Mucosa of descending colon (tissue), 3 donors: ENCODE data around the gene TTLL3. TPM values are rescaled to one million over a fixed set of nuclear protein-coding genes. Genes with fewer than 3 reads are reported as not detected.
"Not testable (repeated sequence)": the region's sequence is repeated elsewhere in the genome, so short reads cannot be mapped to it uniquely, and the experiment has no call there.

Source experiments
- ATAC-seq: fragments of 200-7000 bp; cut with Tn5 transposase; one replicate; pipeline ENCODE4 v1.9.1; 2020; ENCODE audit warnings: mild to moderate bottlenecking, moderate library complexity
- DNase-seq, 3 donors: peaks; one replicate each; pipeline ENCODE4 v3.0.0-alpha.2; 2020
- H3K36me3 ChIP-seq: fragments of 200-600 bp; one replicate; pipeline ENCODE4 v1.8.0; 2021; ENCODE audit warnings: low read depth, mild to moderate bottlenecking
- H3K4me1 ChIP-seq: fragments of 200-600 bp; one replicate; pipeline ENCODE4 v1.8.0; 2021; ENCODE audit warnings: low read depth, mild to moderate bottlenecking
- H3K4me3 ChIP-seq: fragments of 200-600 bp; one replicate; pipeline ENCODE4 v1.8.0; 2021; ENCODE audit warnings: mild to moderate bottlenecking
- H3K9me3 ChIP-seq: fragments of 200-600 bp; one replicate; pipeline ENCODE4 v1.8.0; 2021; ENCODE audit warnings: mild to moderate bottlenecking
- intact Hi-C, 2 donors: fragments of 100-400 bp; cut with DNase I in 1 of 2; cut with micrococcal nuclease in 1 of 2; formaldehyde crosslinking; loops; one replicate each; pipeline versions ENCODE4 v1.11.0 to v1.11.1; 2022; cut with DNase I, micrococcal nuclease
- total RNA-seq, 3 donors: library from RNA; stranded (reverse); fragmentation: NEBNext Ultra II Directional in 2 of 3; extraction: Animal tissue kit (Norgen Biotek cat#: 25700) in 2 of 3; gene quantifications; one replicate each; pipeline versions ENCODE4 v1.2.1 to v1.2.4, GENCODE V29; 2021 to 2023
- TF ChIP-seq, protein P1 (sequence below): fragments of 200-600 bp; IDR thresholded peaks from one replicate; pipeline ENCODE4 v1.8.0; 2022; ENCODE audit warnings: antibody characterized with exemption, mild to moderate bottlenecking
- donor health status: DM: no; HTN: no; CAD: no; lungs with moderate emphysema.
- donor health status: DM: no; HTN: no; CAD: no.
- donor health status: DM: no; HTN: yes; CAD: no.

The TTLL3 gene
- total RNA-seq, 3 donors from 2014 or later = 37.0 to 63.9 (median 47.7) TPM

DNA sequence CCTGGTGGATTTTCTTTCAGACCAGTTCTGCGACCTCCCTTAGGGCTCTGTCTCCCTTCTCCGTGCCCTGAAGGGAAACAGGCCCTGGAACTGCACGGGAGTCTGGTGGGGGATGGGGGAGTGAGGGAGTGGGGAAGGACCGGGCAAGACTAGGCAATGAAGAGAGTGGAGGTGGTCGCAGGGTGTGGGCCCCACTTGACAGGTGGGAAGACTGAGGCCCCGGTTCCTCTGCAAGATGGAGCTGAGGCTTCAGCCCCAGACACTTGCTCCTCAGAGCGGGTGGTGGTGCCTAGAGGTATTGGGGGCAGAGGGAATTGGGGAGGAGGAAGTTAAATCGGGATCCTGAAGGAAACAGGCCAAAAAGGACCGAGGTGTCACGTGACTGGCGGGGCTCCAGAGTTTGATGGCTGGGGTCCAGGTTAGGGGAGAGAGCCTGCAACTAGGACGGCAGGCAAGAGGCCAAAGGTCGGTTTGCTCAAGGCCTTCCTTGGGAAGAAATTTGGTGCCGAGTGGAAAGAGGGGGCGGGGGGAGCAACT lies 39.7 kb upstream of the TTLL3 start:
- H3K4me3 ChIP-seq = peak overlapping the region; percentile 34
- peak; percentile 85 to 87 (median 86) for DNase-seq

DNA sequence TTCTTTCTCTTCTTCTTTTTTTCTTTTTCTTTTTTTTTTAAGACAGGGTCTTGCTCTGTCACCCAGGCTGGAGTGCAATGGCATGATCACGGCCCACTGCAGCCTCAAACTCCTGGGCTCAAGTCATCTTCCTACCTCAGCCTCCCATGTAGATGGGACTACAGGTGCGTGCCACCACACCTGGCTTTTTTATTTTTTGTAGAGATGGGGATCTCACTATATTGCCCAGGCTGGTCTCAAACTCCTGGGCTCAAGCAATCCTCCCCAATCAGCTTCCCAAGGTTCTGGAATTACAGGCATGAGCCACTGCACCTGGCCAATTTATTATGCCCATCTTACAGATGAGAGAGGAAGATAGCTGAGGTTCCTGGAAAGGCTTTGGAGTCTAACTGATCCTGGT lies 39.1 kb upstream of the TTLL3 start:
- H3K36me3 ChIP-seq, DNase-seq, H3K9me3 ChIP-seq, intact Hi-C loops, H3K4me3 ChIP-seq, ATAC-seq: not testable (repeated sequence)
- H3K4me1 ChIP-seq = peaks cover 15% of the 10 kb centered on the region

More for the DNA sequence above, 39.7 kb upstream of the TTLL3 start:
- peaks cover 15% of the 10 kb centered on the region for H3K4me1 ChIP-seq
- ATAC-seq = peak; percentile 39
- no peaks in the 10 kb centered on the region for H3K9me3 ChIP-seq
- TF ChIP-seq, protein P1, sequence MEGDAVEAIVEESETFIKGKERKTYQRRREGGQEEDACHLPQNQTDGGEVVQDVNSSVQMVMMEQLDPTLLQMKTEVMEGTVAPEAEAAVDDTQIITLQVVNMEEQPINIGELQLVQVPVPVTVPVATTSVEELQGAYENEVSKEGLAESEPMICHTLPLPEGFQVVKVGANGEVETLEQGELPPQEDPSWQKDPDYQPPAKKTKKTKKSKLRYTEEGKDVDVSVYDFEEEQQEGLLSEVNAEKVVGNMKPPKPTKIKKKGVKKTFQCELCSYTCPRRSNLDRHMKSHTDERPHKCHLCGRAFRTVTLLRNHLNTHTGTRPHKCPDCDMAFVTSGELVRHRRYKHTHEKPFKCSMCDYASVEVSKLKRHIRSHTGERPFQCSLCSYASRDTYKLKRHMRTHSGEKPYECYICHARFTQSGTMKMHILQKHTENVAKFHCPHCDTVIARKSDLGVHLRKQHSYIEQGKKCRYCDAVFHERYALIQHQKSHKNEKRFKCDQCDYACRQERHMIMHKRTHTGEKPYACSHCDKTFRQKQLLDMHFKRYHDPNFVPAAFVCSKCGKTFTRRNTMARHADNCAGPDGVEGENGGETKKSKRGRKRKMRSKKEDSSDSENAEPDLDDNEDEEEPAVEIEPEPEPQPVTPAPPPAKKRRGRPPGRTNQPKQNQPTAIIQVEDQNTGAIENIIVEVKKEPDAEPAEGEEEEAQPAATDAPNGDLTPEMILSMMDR = no peak
- H3K36me3 ChIP-seq = peaks cover 2% of the 10 kb centered on the region
- intact Hi-C loops = no loop called here

DNA sequence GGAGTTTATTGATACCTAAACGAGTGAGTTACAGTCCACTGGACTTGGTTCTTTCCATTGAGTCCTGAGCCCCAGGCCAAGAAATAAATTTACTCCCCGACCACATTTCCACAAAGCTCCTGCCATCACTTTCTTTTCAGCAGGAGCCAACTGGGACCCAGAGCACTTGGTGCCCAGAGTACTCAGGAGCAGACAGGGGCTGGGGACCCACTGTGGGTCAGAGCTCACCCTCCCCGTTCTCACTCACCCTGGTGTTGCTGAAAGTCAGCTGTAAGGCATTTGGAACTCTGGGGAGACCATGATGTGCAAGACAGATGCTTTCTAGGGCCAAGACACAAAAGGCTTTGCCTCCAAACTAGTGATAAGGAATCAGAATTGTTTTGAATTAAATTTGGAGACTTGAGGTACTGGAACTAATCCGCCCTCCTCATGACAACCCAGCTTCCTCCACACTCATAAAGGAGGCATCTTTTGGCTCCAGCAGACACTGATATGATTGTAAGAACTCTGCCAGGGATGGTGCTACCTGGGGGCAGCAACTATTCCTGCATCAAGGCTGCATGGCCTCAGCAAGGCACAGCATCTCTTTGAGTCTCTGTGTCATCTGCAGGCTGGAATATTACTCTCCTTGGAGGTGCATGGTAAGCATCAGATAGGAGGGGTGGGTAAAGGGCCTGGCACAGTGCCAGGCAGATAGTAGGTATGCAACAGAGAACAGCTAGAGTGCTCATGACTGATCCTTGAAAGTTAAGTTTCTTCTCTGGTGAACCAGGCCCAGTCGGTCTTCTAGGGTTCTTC lies 33.0 kb upstream of the TTLL3 start:
- H3K36me3 ChIP-seq = no peaks in the 10 kb centered on the region
- H3K4me3 ChIP-seq = no peak overlapping the region
- DNase-seq (no peak), ATAC-seq (no peak)
- H3K9me3 ChIP-seq = no peaks in the 10 kb centered on the region
- TF ChIP-seq, protein P1 = no peak
- intact Hi-C loops = no loop called here
- H3K4me1 ChIP-seq = peaks cover 9% of the 10 kb centered on the region

DNA sequence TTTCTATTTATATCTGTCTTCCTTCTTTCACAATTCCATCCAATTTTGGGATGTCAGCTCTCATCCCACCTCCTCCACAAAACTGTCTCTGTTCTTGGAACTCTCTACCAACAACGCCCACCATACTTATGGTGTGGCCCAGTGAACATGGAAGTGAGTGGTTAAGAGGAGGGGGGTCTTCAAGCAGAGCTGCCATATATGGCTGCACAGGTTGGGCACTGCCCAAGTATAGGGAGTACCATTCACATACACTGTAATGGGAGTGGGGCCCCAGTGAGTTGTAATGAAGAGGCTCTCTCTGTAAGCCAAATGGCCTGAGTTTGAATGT lies 32.4 kb upstream of the TTLL3 start:
- TF ChIP-seq, protein P1 = no peak
- H3K4me3 ChIP-seq = no peak overlapping the region
- no peaks in the 10 kb centered on the region for H3K36me3 ChIP-seq
- DNase-seq (no peak), ATAC-seq (no peak)
- no peaks in the 10 kb centered on the region for H3K9me3 ChIP-seq
- intact Hi-C loops = no loop called here
- H3K4me1 ChIP-seq = peaks cover 9% of the 10 kb centered on the region

DNA sequence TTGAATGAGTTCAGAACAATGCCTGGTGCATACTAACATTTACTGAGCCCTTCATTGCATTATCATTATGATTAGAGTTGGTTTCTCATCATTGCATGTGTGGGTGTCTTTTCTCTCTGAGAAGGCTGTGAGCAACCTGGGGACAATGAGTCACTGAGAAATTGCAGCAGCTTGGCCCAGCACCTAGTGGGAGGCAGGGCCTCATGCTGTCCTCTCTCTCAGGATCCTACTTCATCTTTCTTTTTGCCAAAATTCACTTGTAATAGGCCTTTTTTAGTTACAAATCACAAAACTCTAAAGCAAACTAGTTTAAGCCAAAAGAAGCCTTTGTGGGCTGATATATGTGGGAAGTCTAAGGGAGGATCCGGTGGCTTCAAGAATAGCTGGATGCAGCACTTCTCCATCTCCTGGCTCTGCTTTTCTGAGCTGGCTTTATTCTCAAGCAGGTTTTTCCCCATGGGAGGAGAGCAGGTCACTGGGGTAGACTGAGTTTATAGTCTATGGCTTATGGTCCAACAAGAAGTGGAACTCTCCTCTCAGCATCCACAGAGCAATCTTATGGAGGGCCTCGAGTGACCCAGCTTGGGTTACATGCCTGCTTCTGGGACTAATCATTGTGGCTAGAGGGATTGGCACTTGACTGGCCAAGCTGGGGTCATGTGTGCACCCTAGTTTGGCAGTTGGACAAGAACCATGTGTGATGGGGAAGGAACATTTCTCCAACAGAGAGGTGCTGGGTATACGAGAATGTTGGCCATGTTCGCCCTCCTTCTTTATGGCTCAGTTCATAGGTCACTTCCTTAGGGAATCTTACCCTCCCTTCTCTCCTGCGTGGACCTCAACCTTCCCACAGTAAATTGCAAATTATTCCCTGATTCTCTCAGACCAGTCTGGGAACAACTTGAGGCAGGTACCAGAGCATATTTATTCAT lies 31.7 kb upstream of the TTLL3 start:
- Histone ChIP-seq H3K36me3 (no peaks in the 10 kb centered on the region), H3K9me3 (no peaks in the 10 kb centered on the region), H3K4me3 (no peak overlapping the region), H3K4me1 (peaks cover 9% of the 10 kb centered on the region)
- TF ChIP-seq, protein P1 = no peak
- intact Hi-C loops = no loop called here
- ATAC-seq = peak; percentile 73
- no peak for DNase-seq
